GM21737 (cell line): ENCODE data around the gene ERG.

Experiments used
- ATAC-seq: cut with Tn5 transposase; IDR thresholded peaks from one replicate; pipeline ENCODE4 v1.9.1; 2021; ENCODE audit warnings: mild to moderate bottlenecking, moderate library complexity; ENCODE audit not compliant: unreplicated experiment

ERG gene

GRCh38 chr21:38337793-38338192, 160.5 kb downstream of the ERG start:
- ATAC-seq, result no peak

- no peak for ATAC-seq
These were observed 163.4 kb downstream of the ERG start for GRCh38 chr21:38334866-38335265.

GRCh38 chr21:38333301-38334272, 164.7 kb downstream of the ERG start:
- ATAC-seq, result no peak

GRCh38 chr21:38330666-38331065, 167.6 kb downstream of the ERG start:
- ATAC-seq, result no peak
